ENCODE data around the gene GRIK3.
"Not testable (repeated sequence)": the region's sequence is repeated elsewhere in the genome, so short reads cannot be mapped to it uniquely, and the experiment has no call there.

Gene GRIK3

GRCh38 chr1:37034121-37035013 is at the start of gene GRIK3:
Gene GRIK3, minus strand, starts transcription at chr1:37034515. Its CDS starts 407 bp downstream, at chr1:37034108.
- H3K27ac ChIP-seq: no peak within 1 kb of the TSS

GRCh38 chr1:37084013-37084412 is 49.7 kb upstream of the GRIK3 start:
- H3K27ac ChIP-seq: no peak overlapping the region
- TF ChIP-seq CTCF (IDR thresholded peaks at IDR 0.05) (no peak), ZFX (IDR thresholded peaks at IDR 0.05; ENCODE audit: borderline replicate concordance) (no peak)

More at GRCh38 chr1:37034121-37035013, at the start of gene GRIK3:
- TF ChIP-seq CTCF (IDR thresholded peaks at IDR 0.05) (no peak), ZFX (IDR thresholded peaks at IDR 0.05; ENCODE audit: borderline replicate concordance) (no peak)

GRCh38 chr1:37083603-37084002 is 49.3 kb upstream of the GRIK3 start:
- no peak overlapping the region for H3K27ac ChIP-seq
- TF ChIP-seq CTCF (IDR thresholded peaks at IDR 0.05): no peak
- no peak for TF ChIP-seq ZFX (IDR thresholded peaks at IDR 0.05; ENCODE audit: borderline replicate concordance)

DNA sequence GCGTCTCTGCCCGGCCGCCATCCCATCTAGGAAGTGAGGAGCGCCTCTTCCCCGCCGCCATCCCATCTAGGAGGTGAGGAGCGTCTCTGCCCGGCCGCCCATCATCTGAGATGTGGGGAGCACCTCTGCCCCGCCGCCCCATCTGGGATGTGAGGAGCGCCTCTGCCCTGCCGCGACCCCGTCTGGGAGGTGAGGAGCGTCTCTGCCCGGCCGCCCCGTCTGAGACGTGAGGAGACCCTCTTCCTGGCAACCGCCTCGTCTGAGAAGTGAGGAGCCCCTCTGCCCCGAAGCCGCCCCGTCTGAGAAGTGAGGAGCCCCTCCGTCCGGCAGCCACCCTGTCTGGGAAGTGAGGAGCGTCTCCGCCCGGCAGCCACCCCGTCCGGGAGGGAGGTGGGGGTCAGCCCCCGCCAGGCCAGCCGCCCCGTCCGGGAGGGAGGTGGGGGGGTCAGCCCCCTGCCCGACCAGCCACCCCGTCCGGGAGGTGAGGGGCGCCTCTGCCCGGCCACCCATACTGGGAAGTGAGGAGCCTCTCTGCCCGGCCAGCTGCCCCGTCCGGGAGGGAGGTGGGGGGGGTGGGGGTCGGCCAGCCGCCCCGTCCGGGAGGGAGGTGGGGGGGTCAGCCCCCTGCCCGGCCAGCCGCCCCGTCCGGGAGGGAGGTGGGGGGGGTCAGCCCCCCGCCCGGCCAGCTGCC is 46.1 kb upstream of the GRIK3 start:
- not testable (repeated sequence) for H3K27ac ChIP-seq

DNA sequence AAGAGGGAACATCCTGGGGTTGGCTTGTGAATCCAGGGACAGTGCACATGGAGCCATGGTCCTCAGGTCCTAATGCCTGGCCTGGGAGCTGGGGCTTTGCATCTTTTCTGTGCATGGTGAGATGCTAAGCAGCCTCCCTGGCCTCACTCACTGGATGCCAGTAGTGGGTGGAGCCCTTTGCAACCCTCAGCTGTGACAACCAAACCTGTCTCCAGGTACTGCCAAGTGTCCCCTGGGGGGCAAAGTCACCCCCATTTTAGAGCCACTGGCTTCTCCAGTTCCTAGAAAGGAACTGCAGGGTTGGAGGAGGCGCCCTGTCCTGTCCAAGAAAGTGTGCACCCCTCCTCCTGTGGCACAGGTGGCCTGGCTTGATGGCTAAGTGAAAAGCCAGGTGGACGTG is 44.6 kb upstream of the GRIK3 start:
- TF ChIP-seq ZFX (IDR thresholded peaks at IDR 0.05; ENCODE audit: borderline replicate concordance): no peak
- TF ChIP-seq CTCF (IDR thresholded peaks at IDR 0.05): no peak
- no peak overlapping the region for H3K27ac ChIP-seq

DNA sequence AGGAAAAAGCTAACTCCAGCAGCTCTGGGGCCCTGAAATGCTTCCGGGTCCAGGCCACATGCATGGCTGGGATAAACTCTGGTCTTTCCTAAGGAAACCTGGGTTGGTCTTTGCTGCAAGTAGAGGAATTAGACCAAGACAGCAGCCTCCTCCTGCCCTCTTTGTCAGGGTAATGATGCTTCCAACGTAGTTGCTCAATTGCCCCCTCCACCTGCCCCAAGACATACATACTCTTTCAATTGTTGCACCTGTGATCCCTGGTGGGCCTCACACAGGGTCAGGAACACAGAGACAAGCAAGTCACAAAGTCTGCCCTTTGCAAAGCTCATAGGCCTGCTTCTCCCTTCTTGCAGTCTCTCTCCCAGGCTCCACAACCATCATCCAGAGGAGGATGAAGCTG is 41.9 kb upstream of the GRIK3 start:
- no peak overlapping the region for H3K27ac ChIP-seq
- TF ChIP-seq CTCF (IDR thresholded peaks at IDR 0.05) (no peak), ZFX (IDR thresholded peaks at IDR 0.05; ENCODE audit: borderline replicate concordance) (no peak)

DNA sequence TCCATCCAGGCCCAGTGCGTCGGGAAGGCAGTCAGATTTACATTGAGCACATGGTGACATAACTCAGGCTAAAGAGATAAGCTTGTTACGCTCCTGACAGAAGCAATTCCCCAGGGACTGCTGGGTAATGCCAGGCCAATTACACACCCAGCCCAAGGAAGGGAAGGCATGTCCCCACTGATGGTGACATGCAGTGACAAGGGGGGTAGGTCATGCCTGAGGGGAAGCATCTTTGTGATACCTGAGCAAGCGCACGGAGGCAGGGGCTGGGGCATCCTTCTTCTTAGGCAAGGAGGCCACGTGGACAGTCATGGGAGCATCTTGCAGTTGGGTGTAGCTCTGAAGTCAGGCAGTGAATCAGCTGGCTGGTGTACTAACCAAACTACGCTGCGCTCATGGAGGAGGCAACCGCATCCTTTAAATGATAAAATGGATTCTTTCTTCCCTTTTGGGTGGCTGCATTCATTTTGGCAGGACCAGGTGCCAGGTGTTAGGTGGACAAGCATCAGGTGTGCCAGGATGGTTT is 39.6 kb upstream of the GRIK3 start:
- TF ChIP-seq ZFX (IDR thresholded peaks at IDR 0.05; ENCODE audit: borderline replicate concordance): no peak
- TF ChIP-seq CTCF (IDR thresholded peaks at IDR 0.05): no peak
- no peak overlapping the region for H3K27ac ChIP-seq

All from 22Rv1 (cell line).